ENCODE results near the gene ARHGEF1.
"Not testable (repeated sequence)": the region's sequence is repeated elsewhere in the genome, so short reads cannot be mapped to it uniquely, and the experiment has no call there.

Gene ARHGEF1

GRCh38 chr19:41863209-41863931 lies 19.6 kb upstream of the ARHGEF1 start:
- no peak for DNase-seq

DNA sequence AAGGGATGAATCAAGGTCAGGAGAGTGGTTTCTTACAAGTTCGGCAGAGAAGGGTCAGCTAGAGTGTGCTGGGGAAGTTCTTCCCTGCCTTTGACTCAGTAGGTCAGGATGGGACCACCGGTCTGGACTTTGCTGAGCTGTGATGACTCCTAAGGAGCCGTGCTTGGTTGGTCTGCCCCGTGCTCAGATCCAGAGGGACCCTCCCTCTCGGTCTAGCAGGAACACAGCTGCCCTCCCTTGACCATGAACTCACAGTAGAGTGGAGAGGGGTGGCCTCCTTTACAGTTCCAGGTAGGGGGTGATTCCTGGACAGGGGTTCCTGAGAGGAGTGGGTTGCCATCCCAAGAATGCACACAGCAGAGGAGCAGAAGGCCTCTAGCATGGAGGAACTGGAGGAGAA lies 18.6 kb upstream of the ARHGEF1 start:
- no peak for DNase-seq

DNA sequence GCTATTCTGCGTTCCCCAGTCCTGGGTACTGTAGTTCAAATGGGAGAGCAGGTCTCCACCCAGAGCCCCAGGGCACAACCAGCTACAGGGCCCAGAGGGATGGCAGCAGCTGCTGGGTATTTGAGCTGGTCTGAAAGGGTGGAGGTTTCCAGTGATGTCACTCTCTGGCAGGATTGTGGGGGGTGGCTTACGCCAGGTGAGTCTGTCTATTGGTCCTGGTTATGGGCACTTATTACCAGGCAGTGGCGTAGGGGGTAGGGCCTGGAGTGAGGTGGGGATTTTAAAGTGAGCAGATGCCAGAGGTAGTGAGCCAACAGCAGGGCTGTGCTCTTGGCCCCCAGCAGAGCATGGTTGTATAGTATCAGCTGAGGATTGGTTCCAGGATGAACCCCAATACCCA lies 16.7 kb upstream of the ARHGEF1 start:
- DNase-seq, result no peak

GRCh38 chr19:41868120-41868988 lies 14.6 kb upstream of the ARHGEF1 start:
- no peak for DNase-seq

DNA sequence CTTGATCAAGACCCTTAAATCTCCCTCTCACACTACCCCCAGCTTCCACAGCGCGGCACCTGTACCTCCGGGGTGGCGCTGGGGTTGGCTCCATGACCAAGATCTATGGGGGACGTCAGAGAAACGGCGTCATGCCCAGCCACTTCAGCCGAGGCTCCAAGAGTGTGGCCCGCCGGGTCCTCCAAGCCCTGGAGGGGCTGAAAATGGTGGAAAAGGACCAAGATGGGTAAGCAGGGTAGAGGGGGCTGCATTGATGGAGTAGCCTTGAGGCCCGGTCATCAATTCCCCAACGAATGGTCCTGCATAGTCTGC lies 14.0 kb upstream of the ARHGEF1 start:
- DNase-seq, result no peak

- DNase-seq, result no peak
Measured at GRCh38 chr19:41869374-41869955, 13.5 kb upstream of the ARHGEF1 start.

DNA sequence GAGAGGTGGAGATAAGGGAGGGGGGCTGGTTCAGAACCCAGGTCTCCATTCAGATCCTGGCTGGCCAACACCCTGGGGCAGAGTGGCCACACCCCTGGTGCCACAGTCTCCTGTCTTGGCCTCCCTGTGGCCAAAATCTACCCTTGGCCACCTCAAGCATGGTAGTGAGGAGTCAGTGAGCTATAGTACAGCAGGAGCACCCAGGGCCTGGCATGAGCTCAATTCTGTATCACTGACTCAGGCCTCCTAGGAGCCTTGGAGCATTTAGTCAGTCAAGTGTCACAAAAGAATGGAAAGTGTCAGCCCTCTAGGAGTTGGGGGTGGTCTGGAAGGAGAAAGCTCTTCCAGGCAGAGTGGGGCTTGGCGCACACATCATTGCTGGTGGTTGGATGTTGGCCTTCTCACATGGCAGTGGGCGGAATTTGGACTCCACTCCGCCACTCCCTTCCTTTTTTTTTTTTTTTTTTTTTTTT lies 12.5 kb upstream of the ARHGEF1 start:
- DNase-seq, result peak; percentile 34

- DNase-seq, result peak; percentile 92
Measured at GRCh38 chr19:41871573-41872383, 11.2 kb upstream of the ARHGEF1 start.

- no peak for DNase-seq
Measured at GRCh38 chr19:41872384-41872774, 10.6 kb upstream of the ARHGEF1 start.

- DNase-seq, result peak; percentile 75
Measured at GRCh38 chr19:41872775-41873647, 10.0 kb upstream of the ARHGEF1 start.

GRCh38 chr19:41875973-41876372 lies 7.0 kb upstream of the ARHGEF1 start:
- not testable (repeated sequence) for DNase-seq

DNA sequence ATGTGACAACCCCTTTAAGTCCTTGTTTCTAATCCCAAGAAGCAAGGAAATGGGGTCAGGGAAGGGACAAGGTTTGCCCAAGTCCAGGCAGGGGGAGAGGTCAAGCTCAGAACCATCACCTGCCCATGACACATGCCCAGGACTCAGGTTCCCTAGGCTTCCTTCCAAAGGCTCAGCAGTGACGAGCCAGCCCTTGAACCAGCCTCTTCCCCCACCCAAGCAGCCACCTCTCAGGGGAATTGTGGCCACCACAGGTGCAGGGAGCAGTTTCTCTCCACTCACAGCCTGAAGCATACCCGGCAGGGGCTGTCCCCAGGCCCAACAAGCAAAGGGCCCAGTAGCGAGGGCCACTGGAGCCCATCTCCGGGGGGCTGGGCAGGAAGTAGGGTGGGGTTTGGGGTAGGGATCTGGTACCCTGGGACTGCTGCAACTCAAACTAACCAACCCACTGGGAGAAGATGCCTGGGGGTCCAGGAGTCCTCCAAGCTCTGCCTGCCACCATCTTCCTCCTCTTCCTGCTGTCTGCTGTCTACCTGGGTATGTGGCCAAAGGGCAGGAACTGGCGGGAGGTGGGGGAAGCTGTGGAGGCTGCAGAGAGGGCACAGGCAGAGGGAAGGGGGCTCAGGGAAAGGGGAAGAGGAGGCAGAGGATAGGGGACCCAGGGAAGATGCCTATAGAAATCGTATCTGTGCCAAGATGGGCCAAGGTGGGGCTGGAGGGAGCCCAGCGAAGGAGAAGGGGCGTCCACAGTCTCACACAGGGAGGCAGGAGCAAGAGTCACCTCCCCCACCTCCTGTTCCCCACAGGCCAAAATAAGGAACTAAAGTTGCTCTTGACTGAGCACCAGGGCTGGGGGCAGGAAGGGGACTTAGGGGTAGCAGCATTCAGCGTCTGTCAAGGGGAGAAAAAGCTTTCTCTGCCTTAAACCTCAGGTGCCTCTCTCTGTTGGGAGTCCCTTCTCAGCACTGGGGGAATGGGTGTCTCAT lies 5.8 kb upstream of the ARHGEF1 start, which contains the start of gene CD79A:
TSS of gene CD79A (plus strand) at position 433 of the 986 bp plus-strand sequence. CDS start at position 459, 26 bp downstream.
- no peak for DNase-seq

DNA sequence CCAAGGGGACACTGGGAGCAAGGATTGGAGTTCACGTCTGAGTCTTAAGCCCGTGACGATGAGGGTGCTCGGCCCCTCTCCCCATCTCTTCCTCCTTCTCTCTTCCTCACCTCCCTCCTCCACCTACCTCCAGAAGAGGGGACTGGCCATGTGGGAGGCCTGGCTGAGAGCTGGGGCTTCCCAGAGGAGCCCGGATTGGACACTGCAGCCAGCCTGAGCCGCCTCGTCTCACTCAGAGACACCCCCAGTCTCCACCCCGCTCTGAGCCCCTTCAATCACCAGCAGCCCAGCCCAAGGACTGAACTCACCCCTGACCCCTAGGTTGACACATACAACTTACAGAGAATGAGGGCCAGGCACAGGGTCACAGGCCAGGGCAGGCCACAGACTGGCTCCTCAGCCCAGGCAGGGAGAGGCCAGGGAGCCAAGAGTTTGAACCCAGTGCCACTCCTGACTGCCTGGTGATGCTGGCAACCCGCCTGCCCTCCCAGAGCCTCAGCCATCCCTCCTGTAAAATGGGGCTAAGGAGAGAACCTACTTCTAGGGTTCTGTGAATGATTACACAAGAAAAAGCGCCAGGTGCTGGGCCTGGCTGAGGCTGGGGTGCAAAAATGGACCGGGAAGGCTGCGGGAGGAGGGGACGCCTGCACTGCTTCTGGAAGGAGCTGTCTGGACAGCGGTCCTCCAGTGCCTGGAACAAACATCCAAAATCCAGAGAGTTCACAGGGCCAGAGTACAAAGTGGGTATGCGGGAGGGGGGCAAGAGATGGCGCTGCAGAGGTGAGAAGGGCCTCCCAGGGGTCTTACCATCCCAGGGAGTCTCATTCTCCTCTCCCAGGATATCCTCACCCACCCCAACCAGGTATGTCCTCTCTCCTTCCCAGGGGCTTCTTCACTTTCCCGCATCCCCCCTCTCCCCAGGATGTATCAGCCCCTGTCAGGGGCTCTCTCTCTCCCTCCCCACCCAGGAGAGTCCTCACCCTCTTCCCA lies 4.8 kb upstream of the ARHGEF1 start:
- no peak for DNase-seq

GRCh38 chr19:41879080-41879479 lies 3.9 kb upstream of the ARHGEF1 start:
- DNase-seq, result no peak

DNA sequence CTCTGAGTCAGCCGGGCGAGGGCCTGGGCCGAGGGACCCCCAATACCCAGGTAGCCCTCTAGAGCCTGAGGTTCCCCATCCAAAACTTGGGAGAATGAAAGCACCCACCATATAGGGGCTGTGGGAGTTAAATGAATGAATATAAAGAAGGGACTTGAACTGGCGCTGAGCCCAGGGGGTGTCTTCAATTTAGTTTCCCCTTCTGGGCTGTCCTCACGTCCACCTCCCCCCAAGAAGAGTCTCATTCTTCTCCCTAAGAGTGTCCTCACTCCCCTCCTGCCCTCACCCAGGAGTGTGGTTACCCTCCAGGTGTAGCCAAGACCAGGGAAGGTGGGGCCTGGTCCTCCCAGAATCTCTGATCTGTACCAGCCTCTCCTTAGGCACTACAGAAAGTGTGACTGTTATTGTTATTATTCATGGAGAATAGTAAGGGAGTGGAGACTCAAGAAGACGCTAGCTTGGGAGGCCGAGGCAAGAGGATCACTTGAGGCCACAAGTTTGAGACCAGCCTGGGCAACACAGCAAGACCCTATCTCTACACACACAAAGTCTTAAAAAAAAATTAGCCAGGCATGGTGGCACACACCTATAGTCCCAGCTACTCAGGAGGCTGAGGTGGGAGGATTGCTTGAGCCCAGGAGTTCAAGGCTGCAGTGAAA lies 3.2 kb upstream of the ARHGEF1 start:
- DNase-seq, result no peak

DNA sequence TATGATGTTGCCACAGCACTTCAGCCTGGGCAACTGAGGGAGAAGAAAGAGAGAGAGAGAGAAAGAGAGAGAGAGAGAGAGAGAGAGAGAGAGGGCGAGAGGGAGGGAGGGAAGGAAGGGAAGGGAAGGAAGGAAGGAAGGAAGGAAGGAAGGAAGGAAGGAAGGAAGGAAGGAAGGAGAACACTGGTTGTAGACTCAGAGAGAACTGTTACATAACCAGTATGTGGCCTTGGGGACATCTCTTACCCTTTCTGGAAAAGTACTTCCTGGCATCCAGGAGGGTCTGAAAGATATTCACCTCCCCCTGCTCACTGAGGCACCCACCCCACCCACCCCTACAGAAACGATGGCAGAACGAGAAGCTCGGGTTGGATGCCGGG lies 2.7 kb upstream of the ARHGEF1 start:
- DNase-seq, result no peak

- DNase-seq, result no peak
Measured at GRCh38 chr19:41883463-41883820, 458 bp downstream of the ARHGEF1 start.

- peak; percentile 96 for DNase-seq
Measured at GRCh38 chr19:41883821-41884733, 1.1 kb downstream of the ARHGEF1 start.
